NCI-H226 (cell line): ENCODE data around the gene ACAD11.

Source experiments
- DNase-seq: peaks from one replicate; pipeline ENCODE4 v3.0.0-alpha.2; 2015

ACAD11 gene

DNA sequence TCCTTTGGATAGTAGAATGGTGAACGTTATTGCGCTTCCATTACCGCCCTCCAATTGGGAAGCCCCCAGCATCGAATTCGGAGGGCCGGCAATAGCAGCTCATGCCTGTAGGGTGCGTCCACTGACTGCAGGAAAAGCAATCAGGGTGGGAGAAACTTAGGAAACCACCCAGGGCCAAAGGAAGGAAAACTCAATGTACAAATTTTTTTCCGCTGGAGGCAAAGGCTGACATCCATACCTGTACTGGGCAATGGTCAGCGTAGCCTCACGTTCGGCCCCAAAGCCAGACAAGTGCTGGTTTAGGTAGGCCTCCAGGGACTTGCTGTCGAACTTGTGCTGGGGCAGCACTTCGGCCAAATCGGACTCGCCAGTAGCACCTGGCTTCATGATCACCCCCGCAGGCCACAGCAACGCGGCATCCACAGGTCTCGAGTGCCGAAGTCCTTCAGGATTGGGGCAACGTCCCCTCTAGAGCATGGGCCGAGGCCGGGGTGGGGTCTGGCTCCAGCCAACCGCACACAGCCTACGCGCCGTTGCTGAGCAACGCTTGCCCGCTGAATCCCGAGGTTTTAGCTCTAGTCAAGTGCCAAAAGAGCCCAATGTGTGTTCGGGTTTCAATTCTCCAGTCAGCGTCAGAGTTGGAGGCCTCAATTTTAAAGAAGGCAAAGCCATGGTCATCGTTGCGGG, at the start of gene ACAD11:
Gene ACAD11, minus strand, starts transcription at position 445 of the 687 bp plus-strand sequence. Its CDS starts 58 bp downstream, at position 387.
- peak; percentile 39 for DNase-seq

DNA sequence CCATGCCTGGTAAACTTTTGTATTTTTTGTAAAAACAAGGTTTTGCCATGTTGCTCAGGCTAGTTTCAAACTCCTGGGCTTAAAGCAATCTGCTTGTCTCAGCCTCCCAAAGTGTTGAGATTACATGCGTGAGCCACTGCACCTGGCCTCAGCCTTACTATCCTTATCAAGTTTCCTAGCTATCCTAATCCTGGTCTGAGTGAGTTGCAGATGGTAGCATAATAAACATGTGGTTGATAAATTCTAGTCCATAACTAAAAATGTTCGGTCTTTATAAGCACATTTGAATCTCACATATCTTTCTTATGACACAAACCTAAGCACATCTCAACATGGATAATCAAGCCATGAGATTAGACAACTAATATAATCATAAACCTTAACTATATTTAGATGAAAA, 44.1 kb upstream of the ACAD11 start:
- DNase-seq, result no peak

- DNase-seq, result no peak
Measured at GRCh38 chr3:132695422-132695821, 35.8 kb upstream of the ACAD11 start.

GRCh38 chr3:132694991-132695390, 35.4 kb upstream of the ACAD11 start:
- no peak for DNase-seq

DNA sequence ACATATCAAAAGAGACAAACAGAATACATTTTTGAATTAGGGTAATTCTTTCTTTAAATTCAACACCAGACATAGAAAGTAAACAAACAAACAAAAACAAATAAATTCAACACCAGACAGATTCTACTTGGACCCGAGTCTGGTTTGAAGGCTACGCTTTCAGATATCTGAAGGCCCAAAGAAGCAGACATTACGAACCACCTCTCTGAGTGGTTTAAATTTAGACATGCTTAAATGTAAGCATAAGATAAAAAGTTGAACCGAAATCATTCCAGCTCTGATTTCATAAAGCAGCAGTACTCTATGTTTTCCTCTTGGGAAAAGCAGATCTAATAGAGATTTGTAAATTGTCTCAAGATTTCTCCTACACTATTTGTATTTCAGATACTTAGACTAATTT, 30.4 kb upstream of the ACAD11 start:
- no peak for DNase-seq

DNA sequence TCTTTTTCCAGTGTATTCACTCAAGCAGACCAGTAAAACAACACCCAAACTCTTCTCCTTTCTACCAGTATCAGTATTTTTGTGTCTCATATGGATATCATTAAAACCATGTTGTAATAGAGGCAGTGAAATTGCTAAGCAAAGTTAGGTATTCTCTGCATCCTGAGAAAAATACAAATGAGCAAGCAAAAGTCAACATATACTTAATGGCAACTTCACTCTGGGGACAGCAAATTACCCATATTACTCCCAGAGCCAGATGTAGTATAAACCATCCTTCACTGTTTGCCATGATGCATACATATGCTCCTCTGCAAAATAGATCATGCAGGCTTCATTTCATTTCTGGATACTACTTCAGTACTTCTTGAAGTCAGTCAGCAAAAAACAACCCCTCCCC, 22.6 kb upstream of the ACAD11 start:
- DNase-seq, result no peak

GRCh38 chr3:132681421-132681820, 21.8 kb upstream of the ACAD11 start:
- DNase-seq, result no peak

DNA sequence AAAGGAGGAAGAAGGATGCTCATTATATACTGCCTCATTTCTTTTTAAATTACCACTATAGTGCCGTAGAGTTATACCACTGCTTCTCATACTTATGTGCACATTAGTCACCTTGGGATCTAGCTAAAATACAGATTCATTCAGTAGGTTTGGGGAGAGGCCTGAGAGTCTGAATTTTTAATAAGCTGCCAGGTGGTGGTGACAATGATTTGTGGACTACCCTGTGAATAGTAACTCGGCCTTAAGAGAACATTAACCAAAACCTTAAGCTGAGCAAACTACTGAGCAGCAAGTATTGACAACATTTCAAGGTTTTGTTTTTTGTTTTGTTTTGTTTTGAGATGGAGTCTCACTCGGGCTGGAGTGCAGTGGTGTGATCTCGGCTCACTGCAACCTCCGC, 20.3 kb upstream of the ACAD11 start:
- DNase-seq, result no peak

DNA sequence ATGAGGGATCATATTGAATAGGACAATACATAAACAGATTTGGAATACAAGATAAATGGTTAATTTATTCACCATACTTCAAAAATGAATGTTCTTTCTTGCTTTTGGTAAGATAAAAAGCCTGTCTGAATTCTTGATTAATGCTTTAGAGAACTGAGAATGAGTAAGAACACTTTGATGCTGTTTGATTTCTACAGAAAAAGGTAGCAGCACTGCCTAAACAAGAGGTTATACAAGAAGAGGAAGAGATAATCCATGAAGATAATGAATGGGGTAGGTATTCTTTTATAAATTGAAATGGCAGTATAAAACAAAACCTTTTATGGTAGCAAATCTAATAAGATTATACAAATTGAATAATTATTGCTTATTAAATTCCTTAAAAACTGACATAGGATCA, 15.8 kb upstream of the ACAD11 start:
- no peak for DNase-seq

DNA sequence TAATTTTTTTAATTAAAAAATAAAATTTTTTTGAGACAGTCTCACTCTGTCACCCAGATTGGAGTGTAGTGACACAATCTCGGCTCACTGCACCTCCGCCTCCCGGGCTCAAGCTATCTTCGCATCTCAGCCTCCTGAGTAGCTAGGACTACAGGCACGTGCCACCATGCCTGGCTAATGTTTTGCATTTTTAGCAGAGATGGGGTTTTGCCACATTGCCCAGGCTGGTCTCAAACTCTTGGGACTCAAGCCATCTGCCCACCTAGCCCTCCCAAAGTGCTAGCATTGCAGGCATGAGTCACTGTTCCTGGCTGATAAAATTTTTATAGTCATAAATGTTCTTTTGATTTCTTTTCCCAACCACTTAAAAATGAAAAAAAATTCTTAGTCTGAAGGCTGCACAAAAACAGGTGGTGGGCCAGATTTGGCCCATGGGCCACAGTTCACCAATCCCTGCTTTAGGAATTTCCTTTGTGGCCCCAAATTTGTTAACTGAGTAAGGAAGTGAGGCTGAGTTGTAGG, 9.7 kb upstream of the ACAD11 start:
- DNase-seq, result no peak

DNA sequence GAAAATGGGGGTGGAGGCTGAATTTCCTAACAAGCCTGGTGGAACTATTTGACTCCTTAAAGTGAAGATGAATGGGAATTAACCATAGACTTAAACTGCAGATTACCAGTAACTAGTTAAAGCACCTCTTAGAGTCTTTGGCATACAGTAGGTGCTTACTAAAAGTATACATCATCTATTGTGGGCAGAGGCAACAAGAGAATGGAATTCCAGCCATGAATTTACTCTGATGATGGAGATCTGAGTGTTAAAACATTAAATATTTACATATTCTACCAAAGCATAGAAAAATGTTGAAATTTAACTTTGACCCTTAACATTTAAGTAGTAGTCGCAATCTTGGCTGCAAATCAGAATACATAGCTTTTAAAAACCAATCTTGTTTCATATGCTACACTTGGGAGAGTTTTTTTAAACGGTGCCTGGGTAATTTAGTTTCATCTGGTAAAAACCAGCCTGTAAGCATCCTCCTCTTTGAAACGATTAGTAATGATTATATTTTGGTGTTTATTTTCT, 5.7 kb upstream of the ACAD11 start:
- no peak for DNase-seq

GRCh38 chr3:132662212-132662611, 2.6 kb upstream of the ACAD11 start:
- no peak for DNase-seq

DNA sequence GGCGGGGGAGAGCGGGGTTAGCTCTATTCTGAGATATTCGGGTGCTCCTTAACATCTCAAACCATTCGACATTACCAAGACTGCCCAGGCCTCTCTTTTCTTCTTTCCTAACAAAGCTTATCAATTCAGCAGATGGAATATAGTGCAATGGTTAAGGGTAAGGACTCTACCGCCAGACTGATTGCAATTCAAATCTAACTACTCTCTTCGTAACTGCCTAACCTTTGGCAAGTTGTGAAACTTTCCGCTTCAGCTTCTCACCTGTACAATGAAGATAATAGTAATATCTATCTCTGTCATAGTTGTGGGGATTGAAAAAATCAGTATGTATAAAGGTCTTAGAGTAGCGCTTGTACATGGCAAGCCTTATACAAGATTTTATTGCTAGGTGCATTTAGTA, 1.5 kb upstream of the ACAD11 start:
- DNase-seq, result no peak

DNA sequence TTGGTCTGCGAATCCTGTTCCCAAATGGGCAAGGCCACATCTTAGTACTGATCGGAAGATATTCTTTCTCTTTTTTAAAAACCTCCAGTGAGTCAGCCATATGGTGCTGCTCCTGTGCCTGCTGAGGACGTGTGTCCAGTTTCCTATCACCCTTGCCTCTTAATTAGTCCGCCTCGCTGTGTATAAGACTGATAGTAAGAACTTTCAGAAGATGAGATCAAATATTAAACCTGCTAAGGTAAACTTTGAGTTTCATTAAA, 1.1 kb upstream of the ACAD11 start:
- no peak for DNase-seq

DNA sequence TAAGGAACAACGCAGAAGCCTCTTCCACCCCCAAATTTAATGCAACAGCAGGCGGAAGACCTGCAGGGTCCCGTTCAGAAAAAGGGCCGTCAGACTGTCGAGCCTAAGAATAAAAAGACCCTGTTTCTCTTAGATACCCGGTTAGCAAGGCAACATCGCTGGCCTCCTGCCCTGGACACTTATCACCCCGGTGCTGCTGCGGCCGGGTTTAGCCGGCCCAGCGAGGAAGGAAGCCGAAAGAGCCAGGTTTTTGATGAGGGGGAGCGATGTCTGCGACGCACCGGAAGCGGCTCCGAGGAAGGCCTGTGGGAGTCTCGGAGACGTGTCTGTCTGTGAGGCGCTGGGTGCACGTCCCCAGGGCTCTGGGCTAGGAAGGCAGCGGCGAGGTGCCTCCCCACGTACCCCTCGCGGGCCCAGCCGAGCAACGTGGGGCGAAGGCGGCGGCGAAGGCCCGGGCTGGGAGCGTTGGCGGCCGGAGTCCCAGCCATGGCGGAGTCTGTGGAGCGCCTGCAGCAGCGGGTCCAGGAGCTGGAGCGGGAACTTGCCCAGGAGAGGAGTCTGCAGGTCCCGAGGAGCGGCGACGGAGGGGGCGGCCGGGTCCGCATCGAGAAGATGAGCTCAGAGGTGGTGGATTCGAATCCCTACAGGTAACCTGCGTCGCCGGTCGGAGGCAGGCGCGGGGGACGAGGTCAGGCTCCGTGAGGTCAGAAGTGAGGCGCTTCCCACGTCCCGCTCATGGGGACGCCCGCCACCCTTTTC, 622 bp upstream of the ACAD11 start, which contains the start of gene UBA5:
Gene UBA5, plus strand, starts transcription at position 278 of the 759 bp plus-strand sequence. Its CDS starts 209 bp downstream, at position 487.
- DNase-seq, result peak; percentile 21

- DNase-seq, result no peak
Measured at GRCh38 chr3:132659000-132659364, 627 bp downstream of the ACAD11 start.

- DNase-seq, result no peak
Measured at GRCh38 chr3:132657869-132658747, 1.5 kb downstream of the ACAD11 start.

- no peak for DNase-seq
Measured at GRCh38 chr3:132655471-132655870, 4.1 kb downstream of the ACAD11 start.

GRCh38 chr3:132654721-132655120, 4.9 kb downstream of the ACAD11 start:
- no peak for DNase-seq

DNA sequence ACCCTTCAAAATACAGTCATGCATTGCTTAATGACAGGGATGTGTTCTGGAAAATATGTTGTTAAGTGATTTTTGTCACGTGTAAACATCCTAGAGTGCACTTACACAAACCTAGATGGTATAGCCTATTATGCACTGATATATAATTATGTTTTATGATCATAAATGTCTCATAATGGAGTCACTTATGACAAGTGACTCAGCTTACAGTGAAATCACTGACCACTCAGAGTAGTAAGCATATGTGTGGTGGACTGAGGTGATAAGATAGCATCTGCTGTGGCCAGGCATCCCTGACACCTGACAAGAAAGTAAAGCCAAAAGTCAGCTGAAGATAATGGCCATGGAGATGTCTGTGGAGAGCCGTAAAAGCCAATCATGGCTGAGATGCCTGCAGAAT, 5.4 kb downstream of the ACAD11 start:
- no peak for DNase-seq

DNA sequence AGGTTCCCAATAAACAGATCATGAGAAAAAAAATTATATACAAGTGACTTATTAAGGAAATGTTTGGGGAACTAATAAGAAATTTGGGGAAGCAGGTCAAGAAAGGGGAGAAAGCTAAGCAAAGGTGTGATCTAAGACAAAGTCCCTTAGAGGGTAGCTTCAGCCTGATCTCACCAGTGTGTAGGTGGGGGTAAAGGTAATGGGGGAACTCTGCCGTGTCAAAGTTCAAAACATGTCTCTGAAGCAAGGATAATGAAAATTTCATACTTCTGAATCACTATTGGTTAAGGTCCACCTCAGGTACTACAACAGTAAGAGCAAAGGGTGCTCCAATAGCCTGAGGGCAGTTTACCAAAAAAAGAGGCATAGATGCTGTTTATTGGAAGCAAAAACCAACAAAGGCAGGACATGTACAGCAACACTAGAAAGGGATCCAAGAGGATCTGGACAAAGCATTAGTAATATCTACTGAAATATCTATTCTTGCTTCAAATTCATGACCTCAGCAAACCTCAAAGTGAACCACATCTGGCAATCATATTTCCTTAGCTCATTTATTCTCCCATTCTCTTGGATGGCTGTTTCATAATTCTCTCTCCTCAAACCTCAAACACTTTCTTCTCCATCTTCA, 6.9 kb downstream of the ACAD11 start:
- no peak for DNase-seq

- DNase-seq, result no peak
Measured at GRCh38 chr3:132650153-132650552, 9.5 kb downstream of the ACAD11 start.

- no peak for DNase-seq
Measured at GRCh38 chr3:132645058-132645457, 14.6 kb downstream of the ACAD11 start.
